Activated CD4-positive, alpha-beta T cell treated with anti-CD3 and anti-CD28 coated beads, Interleukin-2, amount 10 ng/mL, durations not matched to agents 24 days and 14 days (primary cell): ENCODE measurements around the gene CMSS1. TPM values are rescaled to one million over a fixed set of nuclear protein-coding genes. Genes with fewer than 3 reads are reported as not detected.

Source experiments
- DNase-seq: peaks from one replicate; pipeline ENCODE4 v3.0.0; 2022
- H3K27ac Mint-ChIP-seq: one replicate; pipeline ENCODE4 v1.8.0; 2022; ENCODE audit warnings: mild to moderate bottlenecking, mixed read lengths
- H3K27me3 Mint-ChIP-seq: one replicate; pipeline ENCODE4 v1.8.0; 2022; ENCODE audit warnings: mixed read lengths
- H3K36me3 Mint-ChIP-seq: one replicate; pipeline ENCODE4 v1.8.0; 2022; ENCODE audit warnings: low read depth, mild to moderate bottlenecking, mixed read lengths
- H3K4me1 Mint-ChIP-seq: one replicate; pipeline ENCODE4 v1.8.0; 2021; ENCODE audit warnings: mixed read lengths
- H3K4me3 Mint-ChIP-seq: one replicate; pipeline ENCODE4 v1.8.0; 2022; ENCODE audit warnings: mild to moderate bottlenecking, moderate library complexity, mixed read lengths
- H3K9me3 Mint-ChIP-seq: one replicate; pipeline ENCODE4 v1.8.0; 2021; ENCODE audit warnings: mixed read lengths
- intact Hi-C: fragments of 100-400 bp; cut with micrococcal nuclease; formaldehyde crosslinking; loops from one replicate; pipeline ENCODE4 v1.15.1; 2023
- total RNA-seq: library from RNA; stranded (reverse); gene quantifications from 2 replicates; pipeline ENCODE4 v1.2.3, GENCODE V29; 2022

CMSS1 gene
- total RNA-seq, 1 donor from 2014 or later, result 126 TPM

GRCh38 chr3:99850608-99851007 lies 32.9 kb downstream of the CMSS1 start:
- Mint-ChIP-seq H3K27ac (no peak overlapping the region), H3K4me3 (no peak overlapping the region)
- intact Hi-C loops, result no loop called here

GRCh38 chr3:99851955-99852354 lies 34.3 kb downstream of the CMSS1 start:
- H3K27ac Mint-ChIP-seq, result no peak overlapping the region
- no peak overlapping the region for H3K4me3 Mint-ChIP-seq
- H3K4me1 Mint-ChIP-seq, result peaks cover 22% of the 10 kb centered on the region
- DNase-seq, result no peak
- peaks cover 4% of the 10 kb centered on the region for H3K9me3 Mint-ChIP-seq
- no peaks in the 10 kb centered on the region for H3K27me3 Mint-ChIP-seq
- intact Hi-C loops, result no loop called here
- peaks cover 8% of the 10 kb centered on the region for H3K36me3 Mint-ChIP-seq

More at GRCh38 chr3:99850608-99851007, 32.9 kb downstream of the CMSS1 start:
- Mint-ChIP-seq H3K9me3 (peaks cover 4% of the 10 kb centered on the region), H3K4me1 (peaks cover 11% of the 10 kb centered on the region), H3K27me3 (no peaks in the 10 kb centered on the region), H3K36me3 (peaks cover 3% of the 10 kb centered on the region)
- no peak for DNase-seq

GRCh38 chr3:99852851-99853250 lies 35.2 kb downstream of the CMSS1 start:
- Mint-ChIP-seq H3K36me3 (peaks cover 8% of the 10 kb centered on the region), H3K4me3 (no peak overlapping the region), H3K27ac (no peak overlapping the region), H3K4me1 (peaks cover 25% of the 10 kb centered on the region), H3K27me3 (no peaks in the 10 kb centered on the region), H3K9me3 (peaks cover 4% of the 10 kb centered on the region)
- intact Hi-C loops, result no loop called here
- no peak for DNase-seq

- Mint-ChIP-seq H3K27me3 (no peaks in the 10 kb centered on the region), H3K36me3 (peaks cover 6% of the 10 kb centered on the region), H3K27ac (no peak overlapping the region), H3K9me3 (no peaks in the 10 kb centered on the region), H3K4me1 (peaks cover 29% of the 10 kb centered on the region), H3K4me3 (no peak overlapping the region)
- no peak for DNase-seq
- intact Hi-C loops, result no loop called here
Observed at GRCh38 chr3:99854756-99855298, 37.2 kb downstream of the CMSS1 start.

GRCh38 chr3:99855900-99856299 lies 38.2 kb downstream of the CMSS1 start:
- peaks cover 36% of the 10 kb centered on the region for H3K4me1 Mint-ChIP-seq
- H3K9me3 Mint-ChIP-seq, result no peaks in the 10 kb centered on the region
- H3K27me3 Mint-ChIP-seq, result no peaks in the 10 kb centered on the region
- intact Hi-C loops, result loop anchor here (2.0 kb wide), 1 partner anchor 17 kb away; no protein-coding TSS in a partner anchor
- H3K4me3 Mint-ChIP-seq, result no peak overlapping the region
- no peak for DNase-seq
- H3K27ac Mint-ChIP-seq, result no peak overlapping the region
- peaks cover 6% of the 10 kb centered on the region for H3K36me3 Mint-ChIP-seq

- H3K27me3 Mint-ChIP-seq, result no peaks in the 10 kb centered on the region
- no peaks in the 10 kb centered on the region for H3K9me3 Mint-ChIP-seq
- intact Hi-C loops, result loop anchor here (1.0 to 2.0 kb wide), 2 partner anchors 10 to 16 kb away; no protein-coding TSS in a partner anchor
- no peak overlapping the region for H3K4me3 Mint-ChIP-seq
- peak overlapping the region; percentile 21 for H3K27ac Mint-ChIP-seq
- no peak for DNase-seq
- peaks cover 12% of the 10 kb centered on the region for H3K36me3 Mint-ChIP-seq
- H3K4me1 Mint-ChIP-seq, result peaks cover 38% of the 10 kb centered on the region
Observed at GRCh38 chr3:99856437-99857220, 39.0 kb downstream of the CMSS1 start.

- peaks cover 40% of the 10 kb centered on the region for H3K4me1 Mint-ChIP-seq
- H3K27ac Mint-ChIP-seq, result no peak overlapping the region
- peaks cover 12% of the 10 kb centered on the region for H3K36me3 Mint-ChIP-seq
- DNase-seq, result no peak
- no peaks in the 10 kb centered on the region for H3K27me3 Mint-ChIP-seq
- intact Hi-C loops, result loop anchor here (1.0 to 2.0 kb wide), 2 partner anchors 9 to 16 kb away; no protein-coding TSS in a partner anchor
- H3K4me3 Mint-ChIP-seq, result no peak overlapping the region
- H3K9me3 Mint-ChIP-seq, result no peaks in the 10 kb centered on the region
Observed at GRCh38 chr3:99857278-99857677, 39.6 kb downstream of the CMSS1 start.

GRCh38 chr3:99858469-99858868 lies 40.8 kb downstream of the CMSS1 start:
- Mint-ChIP-seq H3K27me3 (no peaks in the 10 kb centered on the region), H3K36me3 (peaks cover 20% of the 10 kb centered on the region), H3K4me3 (no peak overlapping the region), H3K9me3 (no peaks in the 10 kb centered on the region), H3K4me1 (peaks cover 49% of the 10 kb centered on the region), H3K27ac (no peak overlapping the region)
- no peak for DNase-seq
- intact Hi-C loops, result no loop called here

GRCh38 chr3:99859825-99860224 lies 42.2 kb downstream of the CMSS1 start:
- Mint-ChIP-seq H3K27ac (no peak overlapping the region), H3K36me3 (peaks cover 27% of the 10 kb centered on the region), H3K4me1 (peaks cover 56% of the 10 kb centered on the region), H3K27me3 (no peaks in the 10 kb centered on the region), H3K9me3 (no peaks in the 10 kb centered on the region), H3K4me3 (no peak overlapping the region)
- intact Hi-C loops, result no loop called here
- no peak for DNase-seq

GRCh38 chr3:99861216-99861615 lies 43.6 kb downstream of the CMSS1 start:
- Mint-ChIP-seq H3K4me3 (no peak overlapping the region), H3K36me3 (peaks cover 27% of the 10 kb centered on the region), H3K9me3 (no peaks in the 10 kb centered on the region), H3K4me1 (peaks cover 57% of the 10 kb centered on the region), H3K27me3 (no peaks in the 10 kb centered on the region), H3K27ac (no peak overlapping the region)
- no peak for DNase-seq
- intact Hi-C loops, result no loop called here

GRCh38 chr3:99862208-99862607 lies 44.5 kb downstream of the CMSS1 start:
- Mint-ChIP-seq H3K4me3 (no peak overlapping the region), H3K36me3 (peaks cover 25% of the 10 kb centered on the region), H3K27me3 (no peaks in the 10 kb centered on the region), H3K4me1 (peaks cover 59% of the 10 kb centered on the region), H3K9me3 (no peaks in the 10 kb centered on the region), H3K27ac (no peak overlapping the region)
- intact Hi-C loops, result no loop called here
- no peak for DNase-seq

GRCh38 chr3:99863002-99863401 lies 45.3 kb downstream of the CMSS1 start:
- Mint-ChIP-seq H3K27me3 (no peaks in the 10 kb centered on the region), H3K27ac (no peak overlapping the region), H3K36me3 (peaks cover 25% of the 10 kb centered on the region), H3K4me3 (no peak overlapping the region), H3K4me1 (peaks cover 66% of the 10 kb centered on the region), H3K9me3 (no peaks in the 10 kb centered on the region)
- no peak for DNase-seq
- intact Hi-C loops, result no loop called here

GRCh38 chr3:99863588-99863987 lies 45.9 kb downstream of the CMSS1 start:
- no peak for DNase-seq
- H3K36me3 Mint-ChIP-seq, result peaks cover 25% of the 10 kb centered on the region
- H3K27ac Mint-ChIP-seq, result peak overlapping the region; percentile 22
- no peaks in the 10 kb centered on the region for H3K27me3 Mint-ChIP-seq
- peak overlapping the region; percentile 57 for H3K4me3 Mint-ChIP-seq
- H3K9me3 Mint-ChIP-seq, result no peaks in the 10 kb centered on the region
- intact Hi-C loops, result no loop called here
- peaks cover 70% of the 10 kb centered on the region for H3K4me1 Mint-ChIP-seq

- Mint-ChIP-seq H3K4me3 (no peak overlapping the region), H3K4me1 (peaks cover 69% of the 10 kb centered on the region), H3K36me3 (peaks cover 25% of the 10 kb centered on the region), H3K27ac (no peak overlapping the region), H3K9me3 (no peaks in the 10 kb centered on the region), H3K27me3 (no peaks in the 10 kb centered on the region)
- DNase-seq, result no peak
- intact Hi-C loops, result no loop called here
Observed at GRCh38 chr3:99864289-99864688, 46.6 kb downstream of the CMSS1 start.
